HEK293 (cell line): ENCODE measurements around the gene MAPT.

ENCODE experiments used
- MEIS1 ChIP-seq: sonication (generic); formaldehyde crosslinking; IDR thresholded peaks from 2 replicates; pipeline ENCODE4 v1.8.1; 2022; ENCODE audit warnings: missing genetic modification reagents, mild to moderate bottlenecking, borderline replicate concordance
- SP2 ChIP-seq: fragments of 450-650 bp; formaldehyde crosslinking; IDR thresholded peaks from 2 replicates; pipeline ENCODE4 v1.5.1; 2016; ENCODE audit warnings: missing biosample characterization, missing genetic modification characterization
- ZFP69B ChIP-seq: fragments of 450-650 bp; formaldehyde crosslinking; IDR thresholded peaks from 2 replicates; pipeline ENCODE4 v1.5.1; 2016; ENCODE audit warnings: missing biosample characterization, missing genetic modification characterization
- ZNF10 ChIP-seq: fragments of 450-650 bp; formaldehyde crosslinking; IDR thresholded peaks from 2 replicates; pipeline ENCODE4 v1.5.1; 2017; ENCODE audit warnings: missing biosample characterization, missing genetic modification characterization
- ZNF121 ChIP-seq: fragments of 450-650 bp; formaldehyde crosslinking; IDR thresholded peaks from 2 replicates; pipeline ENCODE4 v1.5.1; 2016; ENCODE audit warnings: missing biosample characterization, missing genetic modification characterization
- ZNF24 ChIP-seq: fragments of 450-650 bp; formaldehyde crosslinking; IDR thresholded peaks from 2 replicates; pipeline ENCODE4 v1.5.1; 2016; ENCODE audit warnings: missing biosample characterization, missing genetic modification characterization
- ZNF37A ChIP-seq: fragments of 450-650 bp; IDR thresholded peaks from 2 replicates; pipeline ENCODE4 v1.5.1; 2018; ENCODE audit warnings: missing biosample characterization, missing genetic modification characterization
- TF ChIP-seq, protein P1 (sequence below): fragments of 450-650 bp; formaldehyde crosslinking; IDR thresholded peaks from 2 replicates; pipeline ENCODE4 v1.5.1; 2017; ENCODE audit warnings: missing biosample characterization, mild to moderate bottlenecking, missing genetic modification characterization, moderate library complexity
- TF ChIP-seq, protein P2 (sequence below): fragments of 450-650 bp; formaldehyde crosslinking; IDR thresholded peaks from 2 replicates; pipeline ENCODE4 v1.5.1; 2016; ENCODE audit warnings: missing biosample characterization, missing genetic modification characterization
- TF ChIP-seq, protein P3 (sequence below): fragments of 450-650 bp; formaldehyde crosslinking; IDR thresholded peaks from 2 replicates; pipeline ENCODE4 v1.5.1; 2017; ENCODE audit warnings: missing biosample characterization, missing genetic modification characterization
- TF ChIP-seq, protein P4 (sequence below): fragments of 450-650 bp; formaldehyde crosslinking; IDR thresholded peaks from 2 replicates; pipeline ENCODE4 v1.5.1; 2016; ENCODE audit warnings: missing biosample characterization, missing genetic modification characterization

DNA sequence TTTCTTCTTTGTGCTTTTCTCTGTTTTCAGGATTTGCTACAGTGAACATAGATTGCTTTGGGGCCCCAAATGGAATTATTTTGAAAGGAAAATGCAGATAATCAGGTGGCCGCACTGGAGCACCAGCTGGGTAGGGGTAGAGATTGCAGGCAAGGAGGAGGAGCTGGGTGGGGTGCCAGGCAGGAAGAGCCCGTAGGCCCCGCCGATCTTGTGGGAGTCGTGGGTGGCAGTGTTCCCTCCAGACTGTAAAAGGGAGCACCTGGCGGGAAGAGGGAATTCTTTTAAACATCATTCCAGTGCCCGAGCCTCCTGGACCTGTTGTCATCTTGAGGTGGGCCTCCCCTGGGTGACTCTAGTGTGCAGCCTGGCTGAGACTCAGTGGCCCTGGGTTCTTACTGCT, 105.9 kb downstream of the MAPT start:
- TF ChIP-seq MEIS1 (CRISPR knock-in tag) (no peak), ZNF37A (tag by site-specific recombination) (no peak), ZNF10 (tag by site-specific recombination) (no peak), ZFP69B (tag by site-specific recombination) (no peak), ZNF24 (no peak), SP2 (tag by site-specific recombination) (no peak), ZNF121 (tag by site-specific recombination) (no peak)
- TF ChIP-seq, protein P1, sequence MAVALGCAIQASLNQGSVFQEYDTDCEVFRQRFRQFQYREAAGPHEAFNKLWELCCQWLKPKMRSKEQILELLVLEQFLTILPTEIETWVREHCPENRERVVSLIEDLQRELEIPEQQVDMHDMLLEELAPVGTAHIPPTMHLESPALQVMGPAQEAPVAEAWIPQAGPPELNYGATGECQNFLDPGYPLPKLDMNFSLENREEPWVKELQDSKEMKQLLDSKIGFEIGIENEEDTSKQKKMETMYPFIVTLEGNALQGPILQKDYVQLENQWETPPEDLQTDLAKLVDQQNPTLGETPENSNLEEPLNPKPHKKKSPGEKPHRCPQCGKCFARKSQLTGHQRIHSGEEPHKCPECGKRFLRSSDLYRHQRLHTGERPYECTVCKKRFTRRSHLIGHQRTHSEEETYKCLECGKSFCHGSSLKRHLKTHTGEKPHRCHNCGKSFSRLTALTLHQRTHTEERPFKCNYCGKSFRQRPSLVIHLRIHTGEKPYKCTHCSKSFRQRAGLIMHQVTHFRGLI (tag by site-specific recombination) = no peak
- TF ChIP-seq, protein P2, sequence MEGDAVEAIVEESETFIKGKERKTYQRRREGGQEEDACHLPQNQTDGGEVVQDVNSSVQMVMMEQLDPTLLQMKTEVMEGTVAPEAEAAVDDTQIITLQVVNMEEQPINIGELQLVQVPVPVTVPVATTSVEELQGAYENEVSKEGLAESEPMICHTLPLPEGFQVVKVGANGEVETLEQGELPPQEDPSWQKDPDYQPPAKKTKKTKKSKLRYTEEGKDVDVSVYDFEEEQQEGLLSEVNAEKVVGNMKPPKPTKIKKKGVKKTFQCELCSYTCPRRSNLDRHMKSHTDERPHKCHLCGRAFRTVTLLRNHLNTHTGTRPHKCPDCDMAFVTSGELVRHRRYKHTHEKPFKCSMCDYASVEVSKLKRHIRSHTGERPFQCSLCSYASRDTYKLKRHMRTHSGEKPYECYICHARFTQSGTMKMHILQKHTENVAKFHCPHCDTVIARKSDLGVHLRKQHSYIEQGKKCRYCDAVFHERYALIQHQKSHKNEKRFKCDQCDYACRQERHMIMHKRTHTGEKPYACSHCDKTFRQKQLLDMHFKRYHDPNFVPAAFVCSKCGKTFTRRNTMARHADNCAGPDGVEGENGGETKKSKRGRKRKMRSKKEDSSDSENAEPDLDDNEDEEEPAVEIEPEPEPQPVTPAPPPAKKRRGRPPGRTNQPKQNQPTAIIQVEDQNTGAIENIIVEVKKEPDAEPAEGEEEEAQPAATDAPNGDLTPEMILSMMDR (tag by site-specific recombination) = no peak
- TF ChIP-seq, protein P3, sequence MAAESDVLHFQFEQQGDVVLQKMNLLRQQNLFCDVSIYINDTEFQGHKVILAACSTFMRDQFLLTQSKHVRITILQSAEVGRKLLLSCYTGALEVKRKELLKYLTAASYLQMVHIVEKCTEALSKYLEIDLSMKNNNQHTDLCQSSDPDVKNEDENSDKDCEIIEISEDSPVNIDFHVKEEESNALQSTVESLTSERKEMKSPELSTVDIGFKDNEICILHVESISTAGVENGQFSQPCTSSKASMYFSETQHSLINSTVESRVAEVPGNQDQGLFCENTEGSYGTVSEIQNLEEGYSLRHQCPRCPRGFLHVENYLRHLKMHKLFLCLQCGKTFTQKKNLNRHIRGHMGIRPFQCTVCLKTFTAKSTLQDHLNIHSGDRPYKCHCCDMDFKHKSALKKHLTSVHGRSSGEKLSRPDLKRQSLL (tag by site-specific recombination) = no peak
- TF ChIP-seq, protein P4, sequence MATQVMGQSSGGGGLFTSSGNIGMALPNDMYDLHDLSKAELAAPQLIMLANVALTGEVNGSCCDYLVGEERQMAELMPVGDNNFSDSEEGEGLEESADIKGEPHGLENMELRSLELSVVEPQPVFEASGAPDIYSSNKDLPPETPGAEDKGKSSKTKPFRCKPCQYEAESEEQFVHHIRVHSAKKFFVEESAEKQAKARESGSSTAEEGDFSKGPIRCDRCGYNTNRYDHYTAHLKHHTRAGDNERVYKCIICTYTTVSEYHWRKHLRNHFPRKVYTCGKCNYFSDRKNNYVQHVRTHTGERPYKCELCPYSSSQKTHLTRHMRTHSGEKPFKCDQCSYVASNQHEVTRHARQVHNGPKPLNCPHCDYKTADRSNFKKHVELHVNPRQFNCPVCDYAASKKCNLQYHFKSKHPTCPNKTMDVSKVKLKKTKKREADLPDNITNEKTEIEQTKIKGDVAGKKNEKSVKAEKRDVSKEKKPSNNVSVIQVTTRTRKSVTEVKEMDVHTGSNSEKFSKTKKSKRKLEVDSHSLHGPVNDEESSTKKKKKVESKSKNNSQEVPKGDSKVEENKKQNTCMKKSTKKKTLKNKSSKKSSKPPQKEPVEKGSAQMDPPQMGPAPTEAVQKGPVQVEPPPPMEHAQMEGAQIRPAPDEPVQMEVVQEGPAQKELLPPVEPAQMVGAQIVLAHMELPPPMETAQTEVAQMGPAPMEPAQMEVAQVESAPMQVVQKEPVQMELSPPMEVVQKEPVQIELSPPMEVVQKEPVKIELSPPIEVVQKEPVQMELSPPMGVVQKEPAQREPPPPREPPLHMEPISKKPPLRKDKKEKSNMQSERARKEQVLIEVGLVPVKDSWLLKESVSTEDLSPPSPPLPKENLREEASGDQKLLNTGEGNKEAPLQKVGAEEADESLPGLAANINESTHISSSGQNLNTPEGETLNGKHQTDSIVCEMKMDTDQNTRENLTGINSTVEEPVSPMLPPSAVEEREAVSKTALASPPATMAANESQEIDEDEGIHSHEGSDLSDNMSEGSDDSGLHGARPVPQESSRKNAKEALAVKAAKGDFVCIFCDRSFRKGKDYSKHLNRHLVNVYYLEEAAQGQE = no peak
